ENCODE measurements around the gene ARL16. TPM values are rescaled to one million over a fixed set of nuclear protein-coding genes. Genes with fewer than 3 reads are reported as not detected.

ARL16 gene
- total RNA-seq, 6 donors from 2014 or later, result 16.9 to 47.1 (median 20.5) TPM

GRCh38 chr17:81646869-81647600 lies 36.6 kb downstream of the ARL16 start:
- Histone ChIP-seq H3K9me3 (peaks cover 0 to 8% (median 2%) of the 10 kb centered on the region in 4 donors), H3K27ac (no peak overlapping the region), H3K4me1 (peaks cover 0 to 8% (median 0%) of the 10 kb centered on the region in 4 donors), H3K36me3 (no peaks in the 10 kb centered on the region), H3K27me3 (peaks cover 0 to 18% (median 8%) of the 10 kb centered on the region in 4 donors), H3K4me3 (no peak overlapping the region)
- TF ChIP-seq POLR2AphosphoS5 (IDR thresholded peaks at IDR 0.05), result no peak
- TF ChIP-seq CTCF (IDR thresholded peaks at IDR 0.05), result no peak
- TF ChIP-seq EP300 (IDR thresholded peaks at IDR 0.05), result no peak
- TF ChIP-seq POLR2A (IDR thresholded peaks at IDR 0.05), result no peak
- DNase-seq, result no peak
- ATAC-seq (ENCODE audit: low FRiP score in 2 of 2), result no peak
- 64 to 70% methylated on average over 10 to 12 of the region's 12 CpGs for WGBS, 2 donors

DNA sequence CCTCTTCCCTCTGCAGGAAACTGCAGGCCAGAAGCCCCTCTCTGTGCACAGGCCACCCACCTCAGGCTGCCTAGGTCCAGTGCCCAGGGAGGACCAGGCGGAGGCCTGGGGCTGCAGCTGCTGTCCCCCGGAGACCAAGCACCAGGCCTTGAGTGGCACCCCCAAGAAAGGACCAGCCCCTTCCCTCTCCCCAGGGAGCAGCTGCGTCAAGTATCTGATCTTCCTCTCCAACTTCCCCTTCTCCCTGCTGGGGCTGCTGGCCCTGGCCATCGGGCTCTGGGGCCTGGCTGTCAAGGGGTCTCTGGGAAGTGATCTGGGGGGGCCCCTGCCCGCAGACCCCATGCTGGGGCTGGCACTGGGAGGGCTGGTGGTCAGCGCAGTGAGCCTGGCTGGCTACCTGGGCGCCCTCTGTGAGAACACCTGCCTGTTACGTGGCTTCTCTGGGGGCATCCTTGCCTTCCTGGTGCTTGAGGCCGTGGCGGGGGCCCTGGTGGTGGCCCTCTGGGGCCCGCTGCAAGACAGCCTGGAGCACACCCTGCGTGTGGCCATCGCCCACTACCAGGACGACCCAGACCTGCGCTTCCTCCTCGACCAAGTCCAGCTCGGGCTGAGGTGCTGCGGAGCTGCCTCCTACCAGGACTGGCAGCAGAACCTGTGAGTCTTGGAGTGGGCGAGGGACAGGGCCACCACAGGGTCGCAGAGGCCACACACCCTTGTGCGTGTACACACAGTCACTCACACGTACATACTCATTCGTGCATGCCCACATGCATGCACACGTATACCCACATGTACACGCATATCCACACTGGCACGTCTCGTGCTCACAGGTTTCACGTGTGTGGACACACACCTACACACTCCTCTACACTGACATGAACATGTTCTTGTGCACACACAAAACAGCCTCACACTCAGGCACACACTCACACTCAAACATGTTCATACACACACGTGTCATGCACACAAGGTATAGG lies 38.3 kb downstream of the ARL16 start:
- Histone ChIP-seq H3K27me3 (peaks cover 0 to 18% (median 8%) of the 10 kb centered on the region in 4 donors), H3K36me3 (no peaks in the 10 kb centered on the region), H3K4me3 (no peak overlapping the region), H3K4me1 (peaks cover 0 to 8% (median 0%) of the 10 kb centered on the region in 4 donors), H3K27ac (no peak overlapping the region), H3K9me3 (peaks cover 0 to 8% (median 2%) of the 10 kb centered on the region in 4 donors)
- DNase-seq, result no peak
- TF ChIP-seq EP300 (IDR thresholded peaks at IDR 0.05), result no peak
- no peak for TF ChIP-seq POLR2AphosphoS5 (IDR thresholded peaks at IDR 0.05)
- no peak for ATAC-seq (ENCODE audit: low FRiP score in 2 of 2)
- 85 to 95% methylated on average over 13 to 28 of the region's 29 CpGs for WGBS, 2 donors

- Histone ChIP-seq H3K27me3 (peaks cover 0 to 18% (median 8%) of the 10 kb centered on the region in 4 donors), H3K4me3 (no peak overlapping the region), H3K36me3 (no peaks in the 10 kb centered on the region), H3K4me1 (peaks cover 0 to 8% (median 0%) of the 10 kb centered on the region in 4 donors), H3K27ac (no peak overlapping the region), H3K9me3 (peaks cover 0 to 8% (median 2%) of the 10 kb centered on the region in 4 donors)
- ATAC-seq (ENCODE audit: low FRiP score in 2 of 2) (peak in 1 of 2 donors; percentile 16), DNase-seq (no peak)
- 96 to 98% methylated on average over 8 to 11 of the region's 15 CpGs for WGBS, 2 donors
- TF ChIP-seq EP300 (IDR thresholded peaks at IDR 0.05) (no peak), POLR2A (IDR thresholded peaks at IDR 0.05) (no peak), CTCF (IDR thresholded peaks at IDR 0.05) (no peak), POLR2AphosphoS5 (IDR thresholded peaks at IDR 0.05) (no peak)
These were observed 39.1 kb downstream of the ARL16 start for GRCh38 chr17:81644496-81644895.

DNA sequence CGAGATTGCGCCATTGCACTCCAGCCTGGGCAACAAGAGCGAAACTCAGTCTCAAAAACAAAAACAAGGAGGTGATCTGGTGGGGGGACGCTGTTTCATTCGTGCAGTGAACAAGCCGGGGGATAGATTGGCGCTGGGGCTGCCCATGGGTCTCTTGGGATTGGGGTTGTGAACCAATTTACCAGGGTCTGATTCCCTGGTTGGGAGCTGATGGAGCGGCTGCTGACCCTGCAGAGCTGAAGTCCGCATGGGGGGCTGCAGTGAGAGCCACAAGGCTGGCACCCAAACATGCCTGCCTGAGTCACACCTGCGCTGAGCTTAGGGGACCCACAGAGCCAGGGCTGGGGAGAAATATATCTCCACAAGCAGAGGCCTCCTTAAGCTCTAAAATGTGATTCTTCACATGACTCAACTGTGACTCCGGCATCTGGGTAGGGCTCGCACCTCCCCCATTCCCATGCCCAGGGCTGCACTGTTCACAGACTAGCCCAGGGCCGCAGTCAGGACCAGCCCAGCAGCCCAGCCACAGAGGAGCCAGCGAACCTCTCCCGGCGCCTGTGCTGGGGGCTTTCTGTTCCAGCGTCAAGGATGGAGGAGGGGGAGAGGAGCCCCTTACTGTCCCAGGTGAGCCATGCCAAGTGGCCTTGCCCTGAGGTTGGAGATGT lies 41.6 kb downstream of the ARL16 start:
- no peak overlapping the region for H3K27ac ChIP-seq
- DNase-seq (no peak), ATAC-seq (ENCODE audit: low FRiP score in 2 of 2) (no peak)
- H3K4me1 ChIP-seq, result peaks cover 4 to 6% (median 5%) of the 10 kb centered on the region in 4 donors
- TF ChIP-seq POLR2A (IDR thresholded peaks at IDR 0.05), result no peak
- no peak for TF ChIP-seq POLR2AphosphoS5 (IDR thresholded peaks at IDR 0.05)
- TF ChIP-seq EP300 (IDR thresholded peaks at IDR 0.05), result no peak
- TF ChIP-seq CTCF (IDR thresholded peaks at IDR 0.05), result no peak
- H3K36me3 ChIP-seq, result no peaks in the 10 kb centered on the region
- no peak overlapping the region for H3K4me3 ChIP-seq
- no peaks in the 10 kb centered on the region for H3K9me3 ChIP-seq
- no peaks in the 10 kb centered on the region for H3K27me3 ChIP-seq
- WGBS, 2 donors, result 93 to 95% methylated on average over 12 to 14 of the region's 17 CpGs
